GM23248 (cell line): ENCODE measurements around the gene INPP5J. TPM values are rescaled to one million over a fixed set of nuclear protein-coding genes. Genes with fewer than 3 reads are reported as not detected.

ENCODE experiments used
- DNase-seq: peaks from one replicate; pipeline ENCODE4 v3.0.0-alpha.2; 2015
- H2AFZ ChIP-seq: fragments of 200-600 bp; sonication (generic); 2 replicates; pipeline ENCODE4 v1.6.1; 2016; ENCODE audit warnings: antibody characterized with exemption
- H3F3A ChIP-seq: fragments of 200-600 bp; sonication (generic); 2 replicates; pipeline ENCODE4 v1.6.1; 2016; ENCODE audit warnings: mild to moderate bottlenecking, antibody characterized with exemption, mixed run types; ENCODE audit not compliant: insufficient read depth
- H3K27ac ChIP-seq: fragments of 200-600 bp; sonication (generic); 2 replicates; pipeline ENCODE4 v1.5.1; 2016; ENCODE audit warnings: mild to moderate bottlenecking
- H3K27me3 ChIP-seq: fragments of 200-600 bp; sonication (generic); replicated peaks from 2 replicates; pipeline ENCODE4 v1.6.1; 2016; ENCODE audit warnings: mild to moderate bottlenecking; ENCODE audit not compliant: insufficient read depth
- H3K36me3 ChIP-seq: fragments of 200-600 bp; sonication (generic); 2 replicates; pipeline ENCODE4 v1.6.1; 2016; ENCODE audit warnings: low read depth, mild to moderate bottlenecking
- H3K4me1 ChIP-seq: fragments of 200-600 bp; sonication (generic); 2 replicates; pipeline ENCODE4 v1.6.1; 2016; ENCODE audit warnings: mild to moderate bottlenecking; ENCODE audit not compliant: insufficient read depth
- H3K4me2 ChIP-seq: fragments of 200-600 bp; sonication (generic); one replicate; pipeline ENCODE4 v1.6.1; 2016; ENCODE audit warnings: mild to moderate bottlenecking; ENCODE audit not compliant: unreplicated experiment
- H3K4me3 ChIP-seq: fragments of 200-600 bp; sonication (generic); 2 replicates; pipeline ENCODE4 v1.5.1; 2016; ENCODE audit warnings: mild to moderate bottlenecking
- H3K79me2 ChIP-seq: fragments of 200-600 bp; sonication (generic); 2 replicates; pipeline ENCODE4 v1.6.1; 2016; ENCODE audit warnings: mild to moderate bottlenecking; ENCODE audit not compliant: insufficient read depth
- H3K9ac ChIP-seq: fragments of 200-600 bp; sonication (generic); 2 replicates; pipeline ENCODE4 v1.6.1; 2016; ENCODE audit warnings: mild to moderate bottlenecking
- H3K9me2 ChIP-seq: fragments of 200-600 bp; sonication (generic); 2 replicates; pipeline ENCODE4 v1.6.1; 2016; ENCODE audit warnings: mixed run types, mild to moderate bottlenecking, moderate library complexity; ENCODE audit not compliant: insufficient read depth
- H3K9me3 ChIP-seq: fragments of 200-600 bp; sonication (generic); one replicate; pipeline ENCODE4 v1.6.1; 2017; ENCODE audit warnings: low read depth
- H4K20me1 ChIP-seq: fragments of 200-600 bp; sonication (generic); 2 replicates; pipeline ENCODE4 v1.6.0; 2016; ENCODE audit not compliant: insufficient read depth
- EZH2 ChIP-seq: fragments of 200-600 bp; sonication (generic); IDR thresholded peaks from 2 replicates; pipeline ENCODE4 v1.6.1; 2018; ENCODE audit warnings: antibody characterized with exemption, mild to moderate bottlenecking; ENCODE audit not compliant: insufficient read depth, poor library complexity, severe bottlenecking
- EZH2phosphoT487 ChIP-seq: fragments of 200-600 bp; sonication (generic); IDR thresholded peaks from 2 replicates; pipeline ENCODE4 v1.6.1; 2018; ENCODE audit warnings: antibody characterized with exemption, moderate library complexity, mild to moderate bottlenecking, low read depth; ENCODE audit not compliant: insufficient read depth
- WGBS, 2 experiments: methylation state at CpG; one replicate each; pipeline ENCODE4 v1.1.6; 2015 to 2017; ENCODE audit warnings: low lambda C conversion rate in 2 of 2, low coverage in 1 of 2; ENCODE audit errors: missing lambda C conversion rate in 2 of 2; 5-methylcytosine and 5-hydroxymethylcytosine counted together
- in situ Hi-C: fragments of 300-500 bp; cut with MboI; formaldehyde crosslinking; loops from 2 replicates; pipeline ENCODE4 v1.15.0; 2020
- polyA plus RNA-seq: library from polyadenylated mRNA; unstranded; fragments of >200 nt; fragmentation: Nextera tagmentation; extraction: Ambion mirVana; gene quantifications from 2 replicates; pipeline ENCODE4 v1.2.1, GENCODE V29; 2016
- total RNA-seq: library from RNA; depleted of rRNA; stranded (reverse); fragments of >200 nt; shearing (Covaris generic); gene quantifications from 2 replicates; pipeline ENCODE4 v1.2.3, GENCODE V29; 2014

The INPP5J gene
- total and polyA plus RNA-seq, 2 experiments from 2014 or later = 0.26 TPM; not detected in 1

GRCh38 chr22:31099386-31099785, 23.4 kb upstream of the INPP5J start:
- H3F3A ChIP-seq = peaks cover 67% of the 10 kb centered on the region
- TF ChIP-seq EZH2 (no peak), EZH2phosphoT487 (no peak)
- H4K20me1 ChIP-seq = no peaks in the 10 kb centered on the region
- no peaks in the 10 kb centered on the region for H3K27me3 ChIP-seq
- no peak overlapping the region for H3K4me3 ChIP-seq
- in situ Hi-C loops = no loop called here
- peaks cover 34% of the 10 kb centered on the region; the same call in 1 of the 2 replicates for H3K36me3 ChIP-seq
- DNase-seq = peak; percentile 78
- peak overlapping the region; percentile 65 for H3K27ac ChIP-seq
- H3K9me3 ChIP-seq = no peaks in the 10 kb centered on the region
- H2AFZ ChIP-seq = no peak overlapping the region
- no peaks in the 10 kb centered on the region for H3K9me2 ChIP-seq
- no peak overlapping the region for H3K4me2 ChIP-seq
- peak overlapping the region; percentile 52 for H3K9ac ChIP-seq
- H3K4me1 ChIP-seq = peaks cover 33% of the 10 kb centered on the region
- WGBS, 2 experiments = 77% methylated on average over 6 of the region's 6 CpGs
- 0 out of 2 replicates have a peak, but pooled peaks cover 5% of the 10 kb centered on the region for H3K79me2 ChIP-seq

- Histone ChIP-seq H3K4me3 (no peak overlapping the region), H3K27me3 (no peaks in the 10 kb centered on the region), H4K20me1 (no peaks in the 10 kb centered on the region), H3K9me3 (no peaks in the 10 kb centered on the region), H2AFZ (no peak overlapping the region), H3K4me2 (no peak overlapping the region), H3K4me1 (peaks cover 33% of the 10 kb centered on the region), H3K27ac (peak overlapping the region; percentile 65), H3F3A (peaks cover 67% of the 10 kb centered on the region), H3K79me2 (peaks cover 10% of the 10 kb centered on the region), H3K9ac (no peak overlapping the region), H3K9me2 (no peaks in the 10 kb centered on the region), H3K36me3 (peaks cover 28% of the 10 kb centered on the region; the same call in 1 of the 2 replicates)
- no peak for TF ChIP-seq EZH2phosphoT487
- no peak for TF ChIP-seq EZH2
- DNase-seq = no peak
- 90 to 93% methylated on average over 21 to 34 of the region's 34 CpGs for WGBS, 2 experiments
- in situ Hi-C loops = no loop called here
Observed at GRCh38 chr22:31099841-31100761, 22.7 kb upstream of the INPP5J start.

GRCh38 chr22:31100762-31101525, 21.8 kb upstream of the INPP5J start:
- Histone ChIP-seq H3K9ac (0 out of 2 replicates have a peak overlapping the region, but pooled peaks have one; percentile 83), H3K27me3 (no peaks in the 10 kb centered on the region), H3K4me2 (no peak overlapping the region), H3K27ac (peak overlapping the region; percentile 99), H3K9me3 (no peaks in the 10 kb centered on the region), H3K4me1 (peaks cover 41% of the 10 kb centered on the region), H3K9me2 (no peaks in the 10 kb centered on the region), H4K20me1 (no peaks in the 10 kb centered on the region), H3K79me2 (peaks cover 18% of the 10 kb centered on the region), H3K4me3 (no peak overlapping the region), H2AFZ (no peak overlapping the region), H3K36me3 (peaks cover 26% of the 10 kb centered on the region; the same call in 1 of the 2 replicates), H3F3A (peaks cover 74% of the 10 kb centered on the region)
- 90 to 93% methylated on average over 7 to 18 of the region's 18 CpGs for WGBS, 2 experiments
- TF ChIP-seq EZH2 (no peak), EZH2phosphoT487 (no peak)
- in situ Hi-C loops = no loop called here
- no peak for DNase-seq

GRCh38 chr22:31102441-31103081, 20.2 kb upstream of the INPP5J start:
- in situ Hi-C loops = no loop called here
- Histone ChIP-seq H3K27ac (peak overlapping the region; percentile 99), H2AFZ (no peak overlapping the region), H3K9me2 (no peaks in the 10 kb centered on the region), H4K20me1 (no peaks in the 10 kb centered on the region), H3K36me3 (peaks cover 13% of the 10 kb centered on the region; the same call in 1 of the 2 replicates), H3K27me3 (no peaks in the 10 kb centered on the region), H3K4me2 (peak overlapping the region; percentile 37), H3K4me1 (peaks cover 43% of the 10 kb centered on the region), H3K9ac (peak overlapping the region; percentile 83), H3K4me3 (no peak overlapping the region), H3K79me2 (peaks cover 28% of the 10 kb centered on the region), H3F3A (peaks cover 76% of the 10 kb centered on the region), H3K9me3 (no peaks in the 10 kb centered on the region)
- TF ChIP-seq EZH2 = no peak
- DNase-seq = peak; percentile 98
- 9 to 16% methylated on average over 8 of the region's 8 CpGs for WGBS, 2 experiments
